ENCODE results near the gene BCAR3.

- TF ChIP-seq ZSCAN18 (tag by site-specific recombination; IDR thresholded peaks at IDR 0.05) = no peak
- TF ChIP-seq PBX3 (CRISPR knock-in tag; IDR thresholded peaks at IDR 0.05) = no peak
- TF ChIP-seq REST (tag by site-specific recombination; IDR thresholded peaks at IDR 0.05) = no peak
- TF ChIP-seq ZBTB8A (tag by site-specific recombination; IDR thresholded peaks at IDR 0.05) = no peak
- no peak for TF ChIP-seq PRDM4 (tag by site-specific recombination; IDR thresholded peaks at IDR 0.05)
- no peak for TF ChIP-seq CTCF (tag by site-specific recombination; IDR thresholded peaks at IDR 0.05)
- TF ChIP-seq ZNF549 (tag by site-specific recombination; IDR thresholded peaks at IDR 0.05) = no peak
- no peak for TF ChIP-seq ZBTB1 (tag by site-specific recombination; IDR thresholded peaks at IDR 0.05)
- no peak for TF ChIP-seq MZF1 (tag by site-specific recombination; IDR thresholded peaks at IDR 0.05; ENCODE audit: borderline replicate concordance)
- no peak for TF ChIP-seq ZBTB7A (tag by site-specific recombination; IDR thresholded peaks at IDR 0.05; ENCODE audit: low read depth)
- TF ChIP-seq ZNF658 (tag by site-specific recombination; IDR thresholded peaks at IDR 0.05) = no peak
- no peak for TF ChIP-seq ZBTB21 (tag by site-specific recombination; IDR thresholded peaks at IDR 0.05)
Measured at GRCh38 chr1:93625582-93626327, 55.9 kb downstream of the BCAR3 start.
